ENCODE results near the gene YTHDF1. TPM values are rescaled to one million over a fixed set of nuclear protein-coding genes. Genes with fewer than 3 reads are reported as not detected.

Gene YTHDF1
- total and polyA plus RNA-seq, 2 experiments from 2014 or later = 35.9 to 57.4 TPM

- H3K9me2 ChIP-seq (replicated peaks; ENCODE audit: insufficient read depth) = no peaks in the 10 kb centered on the region
- DNase-seq (ENCODE audit: low spot score) = no peak
- H3K27ac ChIP-seq = no peak overlapping the region
- H3K36me3 ChIP-seq (replicated peaks; ENCODE audit: insufficient read depth, low read depth) = no peaks in the 10 kb centered on the region
- WGBS (ENCODE audit: low lambda C conversion rate, missing lambda C conversion rate) = 84% methylated on average over 23 of the region's 23 CpGs
- no peaks in the 10 kb centered on the region for H3K4me1 ChIP-seq (ENCODE audit: insufficient read depth)
- no peak overlapping the region for H3K4me2 ChIP-seq
- H4K20me1 ChIP-seq (ENCODE audit: insufficient read depth, poor library complexity, severe bottlenecking) = no peaks in the 10 kb centered on the region
- no peak overlapping the region for H2AFZ ChIP-seq
- H3K4me3 ChIP-seq = no peak overlapping the region
- no peaks in the 10 kb centered on the region for H3K9me3 ChIP-seq (ENCODE audit: low read depth)
- peaks cover 28% of the 10 kb centered on the region for H3K27me3 ChIP-seq
- TF ChIP-seq EZH2phosphoT487 (IDR thresholded peaks at IDR 0.05; ENCODE audit: low read depth, severe bottlenecking, unreplicated experiment) = no peak
- no peak for TF ChIP-seq CTCF (IDR thresholded peaks at IDR 0.05; ENCODE audit: poor library complexity)
- no peak for TF ChIP-seq EZH2 (IDR thresholded peaks at IDR 0.05; ENCODE audit: borderline replicate concordance)
- no peaks in the 10 kb centered on the region for H3K79me2 ChIP-seq
Measured at GRCh38 chr20:63167918-63168520, 47.9 kb downstream of the YTHDF1 start.

- no peak overlapping the region for H3K27ac ChIP-seq
- H3K79me2 ChIP-seq = no peaks in the 10 kb centered on the region
- H3K4me3 ChIP-seq = no peak overlapping the region
- peaks cover 25% of the 10 kb centered on the region for H3K27me3 ChIP-seq
- 66% methylated on average over 18 of the region's 24 CpGs for WGBS (ENCODE audit: low lambda C conversion rate, missing lambda C conversion rate)
- TF ChIP-seq EZH2 (IDR thresholded peaks at IDR 0.05; ENCODE audit: borderline replicate concordance) (no peak), CTCF (IDR thresholded peaks at IDR 0.05; ENCODE audit: poor library complexity) (no peak), EZH2phosphoT487 (IDR thresholded peaks at IDR 0.05; ENCODE audit: low read depth, severe bottlenecking, unreplicated experiment) (no peak)
- H3K4me1 ChIP-seq (ENCODE audit: insufficient read depth) = no peaks in the 10 kb centered on the region
- no peaks in the 10 kb centered on the region for H3K36me3 ChIP-seq (replicated peaks; ENCODE audit: insufficient read depth, low read depth)
- H3K9me3 ChIP-seq (ENCODE audit: low read depth) = no peaks in the 10 kb centered on the region
- no peaks in the 10 kb centered on the region for H3K9me2 ChIP-seq (replicated peaks; ENCODE audit: insufficient read depth)
- no peaks in the 10 kb centered on the region for H4K20me1 ChIP-seq (ENCODE audit: insufficient read depth, poor library complexity, severe bottlenecking)
- H2AFZ ChIP-seq = no peak overlapping the region
- no peak for DNase-seq (ENCODE audit: low spot score)
- H3K4me2 ChIP-seq = no peak overlapping the region
Measured at GRCh38 chr20:63167026-63167917, 48.7 kb downstream of the YTHDF1 start.

GRCh38 chr20:63166193-63167020 lies 49.5 kb downstream of the YTHDF1 start:
- no peak overlapping the region for H3K4me3 ChIP-seq
- H3K9me3 ChIP-seq (ENCODE audit: low read depth) = no peaks in the 10 kb centered on the region
- WGBS (ENCODE audit: low lambda C conversion rate, missing lambda C conversion rate) = 92% methylated on average over 25 of the region's 26 CpGs
- no peak overlapping the region for H3K27ac ChIP-seq
- no peak for DNase-seq (ENCODE audit: low spot score)
- H3K27me3 ChIP-seq = peaks cover 18% of the 10 kb centered on the region
- no peaks in the 10 kb centered on the region for H4K20me1 ChIP-seq (ENCODE audit: insufficient read depth, poor library complexity, severe bottlenecking)
- H3K36me3 ChIP-seq (replicated peaks; ENCODE audit: insufficient read depth, low read depth) = no peaks in the 10 kb centered on the region
- no peak overlapping the region for H2AFZ ChIP-seq
- no peaks in the 10 kb centered on the region for H3K4me1 ChIP-seq (ENCODE audit: insufficient read depth)
- no peaks in the 10 kb centered on the region for H3K79me2 ChIP-seq
- no peaks in the 10 kb centered on the region for H3K9me2 ChIP-seq (replicated peaks; ENCODE audit: insufficient read depth)
- TF ChIP-seq CTCF (IDR thresholded peaks at IDR 0.05; ENCODE audit: poor library complexity) (no peak), EZH2phosphoT487 (IDR thresholded peaks at IDR 0.05; ENCODE audit: low read depth, severe bottlenecking, unreplicated experiment) (no peak), EZH2 (IDR thresholded peaks at IDR 0.05; ENCODE audit: borderline replicate concordance) (no peak)
- no peak overlapping the region for H3K4me2 ChIP-seq

Data from hepatocyte (in vitro differentiated cells).